ENCODE measurements around the gene DUS2. TPM values are rescaled to one million over a fixed set of nuclear protein-coding genes. Genes with fewer than 3 reads are reported as not detected.

DUS2 gene
- total RNA-seq, 4 donors from 2014 or later, result 10.0 to 14.1 (median 12.9) TPM

DNA sequence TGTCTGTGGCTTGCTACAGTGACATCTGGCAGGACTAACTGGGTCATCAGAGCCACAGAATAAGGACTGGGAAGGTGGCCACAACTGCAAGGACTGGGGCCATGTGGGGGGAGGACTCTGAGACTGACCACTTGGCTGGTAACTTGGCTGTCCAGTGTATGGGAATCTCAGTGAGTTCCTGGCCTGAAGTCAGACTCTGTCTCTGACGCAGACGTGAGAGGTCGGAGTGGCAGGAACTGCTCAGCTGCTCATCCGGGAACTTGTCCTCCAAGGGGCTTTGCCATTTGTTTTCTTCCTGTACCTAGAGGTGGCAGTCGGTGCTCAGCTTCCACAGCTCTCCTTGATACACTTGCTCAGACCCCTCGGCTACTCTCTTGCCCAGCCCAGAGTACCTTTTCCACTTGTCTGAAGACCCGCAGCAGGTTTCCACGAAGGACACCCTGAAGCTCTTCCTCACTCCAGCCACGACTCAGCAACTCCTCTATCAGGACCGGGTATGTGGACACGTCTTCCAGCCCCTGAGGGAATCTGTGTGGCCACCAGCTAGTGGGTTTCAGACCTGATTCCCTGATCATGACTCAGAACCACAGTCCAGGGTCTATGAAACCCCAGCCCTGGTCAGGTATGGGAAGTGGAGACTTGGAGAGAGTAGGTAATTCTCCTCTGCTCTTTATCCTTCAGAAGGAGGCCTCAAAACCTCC is 35.5 kb upstream of the DUS2 start:
- intact Hi-C loops (cut with DNase I), result no loop called here
- no peak for DNase-seq
- WGBS, 2 donors, result 52 to 74% methylated on average over 10 to 11 of the region's 11 CpGs

DNA sequence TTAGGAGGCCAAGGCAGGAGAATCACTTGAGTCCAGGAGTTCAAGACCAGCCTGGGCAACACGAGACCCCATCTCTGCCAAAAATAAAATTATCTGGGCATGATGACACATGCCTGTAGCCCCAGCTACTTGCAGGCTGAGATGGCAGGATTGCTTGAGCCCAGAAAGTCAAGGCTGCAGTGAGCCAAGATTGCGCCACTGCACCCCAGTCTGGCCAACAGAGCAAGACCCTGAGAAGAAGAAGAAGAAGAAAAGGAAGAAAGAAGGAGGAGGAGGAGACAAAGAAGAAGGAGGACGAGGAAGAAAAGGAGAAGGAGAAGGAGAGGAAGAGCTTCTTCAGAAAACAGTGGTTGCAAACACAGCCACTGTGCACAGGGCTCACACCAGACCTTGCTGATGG is 34.4 kb upstream of the DUS2 start:
- Histone ChIP-seq H3K27me3 (no peaks in the 10 kb centered on the region), H3K4me1 (peaks cover 8 to 15% of the 10 kb centered on the region in 2 donors), H3K36me3 (no peaks in the 10 kb centered on the region), H3K4me3 (replicated peaks in 1 of 3) (no peak overlapping the region), H3K9me3 (no peaks in the 10 kb centered on the region), H3K27ac (no peak overlapping the region)
- DNase-seq, result no peak
- intact Hi-C loops (cut with DNase I), result no loop called here
- no peak for TF ChIP-seq POLR2A (IDR thresholded peaks at IDR 0.05)
- no peak for TF ChIP-seq CTCF (IDR thresholded peaks at IDR 0.05)
- WGBS, 2 donors, result 86 to 93% methylated on average over 3 of the region's 3 CpGs

More for the DNA sequence above, 35.5 kb upstream of the DUS2 start:
- Histone ChIP-seq H3K27me3 (no peaks in the 10 kb centered on the region), H3K36me3 (no peaks in the 10 kb centered on the region), H3K4me3 (replicated peaks in 1 of 3) (no peak overlapping the region), H3K27ac (peak overlapping the region in 1 of 3 donors; percentile 61), H3K9me3 (no peaks in the 10 kb centered on the region), H3K4me1 (peaks cover 0 to 6% of the 10 kb centered on the region in 2 donors)
- no peak for TF ChIP-seq POLR2A (IDR thresholded peaks at IDR 0.05)
- TF ChIP-seq CTCF (IDR thresholded peaks at IDR 0.05), result no peak

GRCh38 chr16:67989322-67990017 is 33.6 kb upstream of the DUS2 start:
- no peaks in the 10 kb centered on the region for H3K36me3 ChIP-seq
- TF ChIP-seq CTCF (IDR thresholded peaks at IDR 0.05), result no peak
- no peak for TF ChIP-seq POLR2A (IDR thresholded peaks at IDR 0.05)
- no peaks in the 10 kb centered on the region for H3K9me3 ChIP-seq
- no peak overlapping the region for H3K27ac ChIP-seq
- no peak for DNase-seq
- H3K4me1 ChIP-seq, result peaks cover 10 to 17% of the 10 kb centered on the region in 2 donors
- intact Hi-C loops (cut with DNase I), result loop anchor here (5.0 to 10.0 kb wide), 2 partner anchors 53 to 245 kb away; partner anchors contain the start of gene ESRP2
- no peak overlapping the region for H3K4me3 ChIP-seq (replicated peaks in 1 of 3)
- no peaks in the 10 kb centered on the region for H3K27me3 ChIP-seq
- WGBS, 2 donors, result 80 to 84% methylated on average over 5 to 8 of the region's 8 CpGs

- WGBS, 2 donors, result 83 to 91% methylated on average over 5 to 6 of the region's 6 CpGs
- Histone ChIP-seq H3K27ac (no peak overlapping the region), H3K27me3 (no peaks in the 10 kb centered on the region), H3K4me1 (peaks cover 10 to 12% of the 10 kb centered on the region in 2 donors), H3K36me3 (no peaks in the 10 kb centered on the region), H3K4me3 (replicated peaks in 1 of 3) (no peak overlapping the region), H3K9me3 (no peaks in the 10 kb centered on the region)
- no peak for TF ChIP-seq POLR2A (IDR thresholded peaks at IDR 0.05)
- TF ChIP-seq CTCF (IDR thresholded peaks at IDR 0.05), result no peak
- no peak for DNase-seq
- intact Hi-C loops (cut with DNase I), result loop anchor here (5.0 to 10.0 kb wide), 2 partner anchors 52 to 245 kb away; partner anchors contain the start of gene ESRP2
These were observed 33.1 kb upstream of the DUS2 start for GRCh38 chr16:67990018-67990386.
